ENCODE data around the gene TBC1D19.
"Not testable (repeated sequence)": the region's sequence is repeated elsewhere in the genome, so short reads cannot be mapped to it uniquely, and the experiment has no call there.

The TBC1D19 gene

GRCh38 chr4:26576231-26576739, 7.6 kb upstream of the TBC1D19 start:
- Histone ChIP-seq H3K4me3 (replicated peaks; ENCODE audit: insufficient read depth, low read length) (no peak overlapping the region), H3K27ac (replicated peaks) (no peak overlapping the region), H3K27me3 (ENCODE audit: insufficient read depth, poor library complexity, severe bottlenecking) (no peaks in the 10 kb centered on the region)
- DNase-seq (ENCODE audit: low read depth in 1 of 2, low spot score in 1 of 2), result no peak
- TF ChIP-seq POLR2AphosphoS5 (IDR thresholded peaks at IDR 0.05; ENCODE audit: low read depth) (no peak), REST (IDR thresholded peaks at IDR 0.05; ENCODE audit: insufficient replicate concordance, low read depth) (no peak), GABPA (IDR thresholded peaks at IDR 0.05; ENCODE audit: low read depth) (no peak), SPI1 (IDR thresholded peaks at IDR 0.05; ENCODE audit: borderline replicate concordance, low read depth) (no peak), CTCF (IDR thresholded peaks at IDR 0.05; ENCODE audit: insufficient read depth, low read length) (no peak)

GRCh38 chr4:26577066-26577465, 6.8 kb upstream of the TBC1D19 start:
- H3K4me3 ChIP-seq (replicated peaks; ENCODE audit: insufficient read depth, low read length), result no peak overlapping the region
- H3K27me3 ChIP-seq (ENCODE audit: insufficient read depth, poor library complexity, severe bottlenecking), result no peaks in the 10 kb centered on the region
- DNase-seq (ENCODE audit: low read depth in 1 of 2, low spot score in 1 of 2), result no peak
- H3K27ac ChIP-seq (replicated peaks), result no peak overlapping the region
- TF ChIP-seq SPI1 (IDR thresholded peaks at IDR 0.05; ENCODE audit: borderline replicate concordance, low read depth), result no peak
- TF ChIP-seq GABPA (IDR thresholded peaks at IDR 0.05; ENCODE audit: low read depth), result no peak
- TF ChIP-seq POLR2AphosphoS5 (IDR thresholded peaks at IDR 0.05; ENCODE audit: low read depth), result no peak
- TF ChIP-seq CTCF (IDR thresholded peaks at IDR 0.05; ENCODE audit: insufficient read depth, low read length), result no peak
- no peak for TF ChIP-seq REST (IDR thresholded peaks at IDR 0.05; ENCODE audit: insufficient replicate concordance, low read depth)

- TF ChIP-seq SPI1 (IDR thresholded peaks at IDR 0.05; ENCODE audit: borderline replicate concordance, low read depth), result no peak
- TF ChIP-seq GABPA (IDR thresholded peaks at IDR 0.05; ENCODE audit: low read depth), result no peak
- TF ChIP-seq CTCF (IDR thresholded peaks at IDR 0.05; ENCODE audit: insufficient read depth, low read length), result no peak
- no peak for TF ChIP-seq POLR2AphosphoS5 (IDR thresholded peaks at IDR 0.05; ENCODE audit: low read depth)
- TF ChIP-seq REST (IDR thresholded peaks at IDR 0.05; ENCODE audit: insufficient replicate concordance, low read depth), result no peak
- no peaks in the 10 kb centered on the region for H3K27me3 ChIP-seq (ENCODE audit: insufficient read depth, poor library complexity, severe bottlenecking)
- no peak overlapping the region for H3K27ac ChIP-seq (replicated peaks)
- H3K4me3 ChIP-seq (replicated peaks; ENCODE audit: insufficient read depth, low read length), result no peak overlapping the region
- DNase-seq (ENCODE audit: low read depth in 1 of 2, low spot score in 1 of 2), result no peak
These were observed 4.7 kb upstream of the TBC1D19 start for GRCh38 chr4:26579169-26579568.

- not testable (repeated sequence) for DNase-seq (ENCODE audit: low read depth in 1 of 2, low spot score in 1 of 2); H3K4me3 ChIP-seq (replicated peaks; ENCODE audit: insufficient read depth, low read length); H3K27me3 ChIP-seq (ENCODE audit: insufficient read depth, poor library complexity, severe bottlenecking); H3K27ac ChIP-seq (replicated peaks)
These were observed 2.5 kb upstream of the TBC1D19 start for GRCh38 chr4:26581341-26581740.
